ENCODE measurements around the gene ELP4.

ELP4 gene

GRCh38 chr11:31820438-31820818 lies 310.9 kb downstream of the ELP4 start:
- TF ChIP-seq CTCF (conservative IDR thresholded peaks at IDR 0.05), result no peak
- TF ChIP-seq ZFX (IDR thresholded peaks at IDR 0.05), result no peak

GRCh38 chr11:31821235-31821764 lies 311.7 kb downstream of the ELP4 start:
- TF ChIP-seq ZFX (IDR thresholded peaks at IDR 0.05) (no peak), CTCF (conservative IDR thresholded peaks at IDR 0.05) (no peak)

More at GRCh38 chr11:31820438-31820818, 310.9 kb downstream of the ELP4 start:
- no peak overlapping the region for H3K27ac ChIP-seq

GRCh38 chr11:31821766-31822165 lies 312.2 kb downstream of the ELP4 start:
- no peak overlapping the region for H3K27ac ChIP-seq
- no peak for TF ChIP-seq ZFX (IDR thresholded peaks at IDR 0.05)
- TF ChIP-seq CTCF (conservative IDR thresholded peaks at IDR 0.05), result no peak

More at GRCh38 chr11:31821235-31821764, 311.7 kb downstream of the ELP4 start:
- no peak overlapping the region for H3K27ac ChIP-seq

- TF ChIP-seq ZFX (IDR thresholded peaks at IDR 0.05) (no peak), CTCF (conservative IDR thresholded peaks at IDR 0.05) (no peak)
- H3K27ac ChIP-seq, result no peak overlapping the region
Observed at GRCh38 chr11:31822175-31822926, 312.8 kb downstream of the ELP4 start.

GRCh38 chr11:31822927-31823643 lies 313.5 kb downstream of the ELP4 start:
- no peak overlapping the region for H3K27ac ChIP-seq
- no peak for TF ChIP-seq CTCF (conservative IDR thresholded peaks at IDR 0.05)
- TF ChIP-seq ZFX (IDR thresholded peaks at IDR 0.05), result no peak

- no peak overlapping the region for H3K27ac ChIP-seq
- no peak for TF ChIP-seq CTCF (conservative IDR thresholded peaks at IDR 0.05)
- no peak for TF ChIP-seq ZFX (IDR thresholded peaks at IDR 0.05)
Observed at GRCh38 chr11:31823644-31824331, 314.2 kb downstream of the ELP4 start.
